KOPT-K1 (cell line): Measurements from ENCODE around the gene RBM47.
A peak's percentile ranks its signal among the peaks of the same experiment; 100 is the strongest.
"Not testable (repeated sequence)": the region's sequence is repeated elsewhere in the genome, so short reads cannot be mapped to it uniquely, and the experiment has no call there.

Experiments used
- H3K27ac ChIP-seq: fragments of 200-600 bp; sonication (generic); 2 replicates; pipeline ENCODE4 v1.5.1; 2016; ENCODE audit warnings: antibody characterized with exemption, mild to moderate bottlenecking, low read depth, low read length; ENCODE audit not compliant: poor library complexity, severe bottlenecking
- H3K36me3 ChIP-seq: fragments of 200-600 bp; sonication (generic); 2 replicates; pipeline ENCODE4 v1.5.1; 2017; ENCODE audit warnings: antibody characterized with exemption, mild to moderate bottlenecking, low read length, moderate library complexity; ENCODE audit not compliant: insufficient read depth
- H3K9me3 ChIP-seq: fragments of 200-600 bp; sonication (generic); 2 replicates; pipeline ENCODE4 v1.5.1; 2017; ENCODE audit warnings: antibody characterized with exemption, low read length, mild to moderate bottlenecking; ENCODE audit not compliant: insufficient read depth, poor library complexity, severe bottlenecking

Gene RBM47

DNA sequence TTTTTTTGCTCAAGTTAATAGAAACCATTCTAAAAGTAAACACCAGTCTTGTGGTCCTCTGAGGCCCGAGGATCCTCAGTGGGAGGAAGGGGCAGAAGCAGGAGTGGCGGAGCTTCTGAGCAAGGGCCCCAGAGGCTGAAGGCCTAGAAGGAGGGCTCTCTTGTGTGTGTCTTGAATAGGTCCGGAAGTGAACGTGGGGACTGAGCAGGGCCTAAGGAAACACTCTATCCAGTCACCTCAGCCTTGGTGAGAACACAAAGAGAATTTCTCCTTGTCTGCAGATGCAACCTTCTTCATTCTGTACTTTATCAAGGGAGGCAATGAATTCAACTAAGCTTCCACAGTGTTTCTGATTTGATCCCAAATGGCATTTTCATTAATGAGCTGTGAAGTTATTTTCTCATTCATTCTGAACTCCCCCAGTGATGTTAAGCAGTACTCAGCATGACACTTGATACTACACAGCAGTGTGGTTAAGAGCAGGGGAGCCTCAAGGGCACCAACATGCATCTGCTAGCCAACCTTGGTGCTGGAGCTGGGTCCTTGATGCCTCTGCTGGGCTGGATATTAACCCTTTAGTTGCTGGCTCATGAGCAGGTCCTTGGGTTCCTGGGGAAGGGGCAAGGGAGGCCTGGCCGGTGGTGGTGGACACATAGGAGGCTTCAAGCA is 64.7 kb downstream of the RBM47 start:
- H3K9me3 ChIP-seq: no peaks in the 10 kb centered on the region
- H3K36me3 ChIP-seq: no peaks in the 10 kb centered on the region
- no peak overlapping the region for H3K27ac ChIP-seq

DNA sequence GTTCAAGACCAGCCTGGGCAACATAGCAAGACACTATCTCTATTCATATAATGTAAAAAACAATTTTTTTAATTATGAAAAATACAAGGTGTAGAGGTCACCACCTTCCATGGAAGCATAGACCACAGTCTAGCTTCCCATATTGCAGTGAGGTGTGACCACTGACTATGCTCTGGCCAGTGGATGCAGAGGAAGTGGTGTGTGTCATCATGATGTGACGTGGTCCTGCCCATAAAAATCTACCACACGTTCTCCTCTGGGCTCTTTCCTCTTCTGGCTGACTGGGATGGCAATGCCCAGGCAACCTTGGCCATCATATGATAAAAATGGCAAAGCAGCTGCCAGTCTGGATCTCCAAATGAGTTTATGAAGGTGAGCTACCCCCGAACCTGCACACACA is 65.7 kb downstream of the RBM47 start:
- Histone ChIP-seq H3K27ac (no peak overlapping the region), H3K36me3 (no peaks in the 10 kb centered on the region), H3K9me3 (no peaks in the 10 kb centered on the region)

- H3K9me3 ChIP-seq: no peaks in the 10 kb centered on the region
- no peak overlapping the region for H3K27ac ChIP-seq
- H3K36me3 ChIP-seq: no peaks in the 10 kb centered on the region
Observed at GRCh38 chr4:40563401-40563800, 66.3 kb downstream of the RBM47 start.

DNA sequence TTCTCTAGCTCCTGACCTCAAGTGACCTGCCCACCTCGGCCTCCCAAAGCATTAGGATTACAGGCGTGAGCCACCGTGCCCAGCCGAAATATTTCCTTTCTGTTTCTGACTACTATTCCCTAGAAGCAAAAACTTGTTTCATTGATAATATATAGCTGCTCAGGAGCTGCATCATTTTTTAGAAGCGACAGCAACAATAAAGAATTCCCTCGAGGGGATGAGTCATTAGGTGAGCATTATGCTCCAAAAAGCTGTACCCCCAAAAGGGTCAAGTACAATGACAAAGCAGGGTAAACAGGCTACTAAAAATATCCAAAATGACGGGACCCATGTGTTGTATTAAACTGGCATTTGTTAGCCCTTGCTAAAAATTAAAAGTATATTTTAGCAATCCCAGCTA is 67.0 kb downstream of the RBM47 start:
- Histone ChIP-seq H3K9me3 (no peaks in the 10 kb centered on the region), H3K27ac (no peak overlapping the region), H3K36me3 (no peaks in the 10 kb centered on the region)

GRCh38 chr4:40562208-40562607 is 67.5 kb downstream of the RBM47 start:
- H3K36me3 ChIP-seq: no peaks in the 10 kb centered on the region
- no peaks in the 10 kb centered on the region for H3K9me3 ChIP-seq
- H3K27ac ChIP-seq: no peak overlapping the region

DNA sequence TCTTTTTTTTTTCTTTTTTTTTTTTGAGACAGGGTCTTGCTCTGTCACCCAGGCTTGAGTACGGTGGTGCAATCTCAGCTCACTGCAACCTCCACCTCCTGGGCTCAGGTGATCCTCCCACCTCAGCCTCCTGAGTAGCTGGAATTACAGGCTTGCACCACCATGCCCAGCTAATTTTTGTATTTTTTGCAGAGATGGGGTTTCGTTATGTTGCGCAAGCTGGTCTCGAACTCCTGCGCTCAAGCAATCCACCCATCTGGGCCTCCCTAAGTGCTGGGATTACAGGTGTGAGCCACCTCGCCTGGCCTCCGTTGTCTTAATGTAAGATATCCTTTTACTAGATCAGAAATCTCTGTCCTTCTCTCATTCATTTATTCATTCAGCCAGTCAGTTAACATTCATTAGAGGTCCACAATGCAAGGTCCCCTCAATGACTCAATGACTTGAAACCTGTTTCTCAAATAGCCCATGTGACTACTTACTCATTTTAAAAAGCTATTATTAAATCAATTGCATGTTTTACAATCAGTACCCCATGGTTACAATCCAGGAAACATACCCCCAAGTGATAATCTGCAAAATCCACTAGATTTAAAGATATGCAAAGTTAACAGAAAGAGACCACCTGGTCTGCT is 68.0 kb downstream of the RBM47 start:
- not testable (repeated sequence) for H3K36me3 ChIP-seq, H3K27ac ChIP-seq, H3K9me3 ChIP-seq

GRCh38 chr4:40559585-40560465 is 69.8 kb downstream of the RBM47 start:
- no peaks in the 10 kb centered on the region for H3K9me3 ChIP-seq
- H3K36me3 ChIP-seq: no peaks in the 10 kb centered on the region
- H3K27ac ChIP-seq: no peak overlapping the region

DNA sequence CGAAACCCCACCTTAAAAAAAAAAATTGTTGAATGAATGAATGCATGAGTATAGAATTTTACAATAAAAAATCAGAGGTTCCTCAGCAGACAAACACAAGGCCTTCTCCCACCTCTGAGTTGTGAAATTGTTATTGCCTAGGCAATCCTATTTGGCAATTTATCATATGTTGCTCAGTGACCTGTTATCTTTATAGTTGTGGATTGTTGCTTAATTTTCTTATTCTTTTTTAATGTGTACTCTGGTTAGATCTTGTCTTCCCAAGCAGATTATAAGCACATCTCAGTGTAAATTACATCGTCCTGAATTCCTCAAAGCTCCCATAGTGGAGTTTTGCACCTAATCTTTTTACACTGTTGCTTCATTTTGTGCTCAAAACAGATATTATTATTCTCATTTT is 71.9 kb downstream of the RBM47 start:
- no peaks in the 10 kb centered on the region for H3K9me3 ChIP-seq
- no peak overlapping the region for H3K27ac ChIP-seq
- H3K36me3 ChIP-seq: no peaks in the 10 kb centered on the region

DNA sequence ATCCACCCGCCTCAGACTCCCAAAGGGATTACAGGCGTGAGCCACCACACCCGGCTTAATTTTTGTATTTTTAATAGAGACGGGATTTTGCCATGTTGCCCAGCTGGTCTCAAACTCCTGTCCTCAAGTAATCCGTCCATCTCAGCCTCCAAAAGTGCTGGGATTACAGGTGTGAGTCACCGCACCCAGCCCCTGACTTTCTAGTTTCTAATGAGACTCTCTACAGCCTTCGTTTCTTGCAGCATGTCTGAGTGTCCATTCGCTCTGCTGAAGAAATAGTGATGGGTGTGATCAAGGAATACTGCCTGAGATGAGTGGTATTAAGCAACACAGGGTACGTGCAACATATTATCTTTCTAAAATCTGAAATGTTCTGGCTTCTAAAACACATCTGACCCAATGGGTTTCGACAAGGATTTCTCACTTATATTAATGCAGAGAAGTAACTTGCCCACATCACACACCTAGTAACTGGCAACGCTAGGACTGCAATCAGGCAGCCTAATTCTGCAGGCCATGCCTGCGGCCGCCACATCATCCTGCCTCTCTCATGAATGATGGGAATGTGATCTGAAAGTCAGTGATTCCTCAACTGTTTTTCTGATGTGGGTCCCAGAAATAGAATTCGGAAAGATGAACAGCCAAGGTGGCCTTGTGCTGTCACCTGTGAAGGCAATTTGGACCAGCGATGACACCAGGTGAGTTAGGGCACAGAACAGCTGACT is 74.3 kb downstream of the RBM47 start:
- H3K36me3 ChIP-seq: no peaks in the 10 kb centered on the region
- H3K9me3 ChIP-seq: no peaks in the 10 kb centered on the region
- H3K27ac ChIP-seq: no peak overlapping the region

GRCh38 chr4:40554641-40555040 is 75.0 kb downstream of the RBM47 start:
- not testable (repeated sequence) for H3K27ac ChIP-seq, H3K36me3 ChIP-seq, H3K9me3 ChIP-seq

DNA sequence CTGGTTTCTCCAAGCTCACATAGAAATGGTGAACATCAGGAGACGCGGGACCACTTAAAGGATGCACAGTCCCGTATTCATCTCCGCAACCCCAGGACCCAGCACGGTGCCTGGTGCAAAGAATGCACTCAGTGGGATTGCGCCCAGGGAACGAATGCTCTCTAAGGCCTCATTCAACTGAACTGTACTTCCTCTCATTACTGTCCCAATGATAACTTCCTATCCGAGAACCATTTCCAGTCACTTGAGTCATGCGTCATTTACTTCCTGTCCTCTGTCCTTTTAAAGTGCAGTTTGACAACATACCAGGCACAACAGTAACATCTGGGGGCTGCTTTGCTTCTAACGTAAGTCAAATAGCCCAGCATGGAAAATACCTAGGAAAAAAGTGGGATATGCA is 75.7 kb downstream of the RBM47 start:
- Histone ChIP-seq H3K27ac (no peak overlapping the region), H3K36me3 (no peaks in the 10 kb centered on the region), H3K9me3 (no peaks in the 10 kb centered on the region)

DNA sequence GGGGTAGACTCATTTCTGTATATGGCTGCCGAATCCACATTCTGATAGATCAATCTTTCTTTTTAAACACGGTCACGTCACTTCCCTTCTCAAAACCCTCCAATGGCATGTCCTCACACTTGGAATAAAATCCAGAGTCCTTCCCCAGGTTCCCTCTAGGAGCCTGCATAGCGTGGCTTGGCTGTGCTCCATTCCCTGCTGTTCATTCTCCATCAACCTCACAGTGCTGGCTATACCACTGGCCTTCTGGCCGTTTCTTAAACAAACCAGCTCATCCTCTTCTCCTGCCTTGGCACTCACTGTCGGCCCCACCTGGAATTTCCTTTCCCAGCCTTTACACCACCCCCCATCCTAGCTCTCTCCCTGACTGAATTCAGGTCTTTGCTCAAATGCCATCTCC is 77.1 kb downstream of the RBM47 start:
- Histone ChIP-seq H3K27ac (no peak overlapping the region), H3K9me3 (no peaks in the 10 kb centered on the region), H3K36me3 (no peaks in the 10 kb centered on the region)

DNA sequence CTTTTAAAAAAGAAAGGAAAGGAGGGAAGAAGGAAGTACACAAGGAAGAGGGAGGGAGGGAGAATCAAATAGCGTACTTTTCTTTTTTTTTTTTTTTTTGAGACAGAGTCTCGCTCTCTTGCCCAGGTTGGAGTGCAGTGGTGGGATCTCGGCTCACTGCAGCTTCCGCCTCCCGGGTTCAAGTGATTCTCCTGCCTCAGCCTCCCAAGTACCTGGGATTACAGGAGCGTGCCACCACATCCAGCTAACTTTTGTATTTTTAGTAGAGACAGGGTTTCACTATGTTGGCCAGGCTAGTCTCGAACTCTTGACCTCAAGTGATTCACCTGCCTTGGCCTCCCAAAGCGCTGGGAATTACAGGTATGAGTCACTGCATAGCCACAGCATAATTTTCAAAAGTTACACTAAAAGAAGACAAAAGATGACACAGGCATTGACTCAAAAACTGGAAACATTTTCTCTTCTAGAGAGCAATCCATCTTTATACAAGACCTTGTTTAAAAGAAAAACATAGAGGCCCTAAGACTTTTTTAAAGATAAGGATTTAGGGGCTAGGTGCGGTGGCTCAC is 78.0 kb downstream of the RBM47 start:
- H3K36me3 ChIP-seq, H3K9me3 ChIP-seq: not testable (repeated sequence)
- peak overlapping the region; percentile 58 for H3K27ac ChIP-seq

DNA sequence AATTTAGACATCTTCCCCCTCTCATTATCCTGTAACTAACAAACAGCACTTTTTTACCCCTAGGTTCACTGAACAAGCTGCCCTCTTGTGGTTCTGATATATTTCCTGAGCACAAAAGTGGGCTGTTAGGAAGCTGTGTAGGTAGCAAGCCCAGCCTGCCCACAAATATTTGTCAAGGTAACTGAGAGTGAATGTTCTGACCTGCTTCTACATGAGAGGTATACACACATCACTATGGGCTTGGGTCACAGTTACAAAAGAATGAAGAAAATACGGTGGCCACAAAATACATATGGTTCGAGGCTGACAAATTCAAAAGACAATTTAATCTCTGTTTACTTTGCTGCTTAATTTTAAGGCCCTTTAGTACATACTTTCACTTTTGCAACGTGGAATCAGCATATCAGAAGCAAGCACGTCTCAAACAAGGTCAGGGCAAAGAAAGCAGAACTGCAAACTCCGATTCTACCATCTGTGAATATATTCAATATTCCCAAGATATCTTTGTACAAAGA is 78.7 kb downstream of the RBM47 start:
- no peaks in the 10 kb centered on the region for H3K9me3 ChIP-seq
- peak overlapping the region; percentile 58 for H3K27ac ChIP-seq
- H3K36me3 ChIP-seq: no peaks in the 10 kb centered on the region
